DOHH2 (cell line): ENCODE data around the gene RYR2.

ENCODE experiments used
- H3F3A ChIP-seq: fragments of 200-600 bp; sonication (generic), shearing (Covaris generic); 2 replicates; pipeline ENCODE4 v1.6.0; 2016; ENCODE audit warnings: antibody characterized with exemption, mild to moderate bottlenecking; ENCODE audit not compliant: control insufficient read depth, insufficient read depth
- H3K27ac ChIP-seq: fragments of 200-600 bp; sonication (generic); 2 replicates; pipeline ENCODE4 v1.5.1; 2014; ENCODE audit warnings: low read depth, mild to moderate bottlenecking, low read length, moderate library complexity
- H3K27me3 ChIP-seq: fragments of 200-600 bp; sonication (generic); 2 replicates; pipeline ENCODE4 v1.6.1; 2014; ENCODE audit warnings: mild to moderate bottlenecking, low read length, mixed read lengths; ENCODE audit not compliant: control insufficient read depth
- H3K36me3 ChIP-seq: fragments of 200-600 bp; sonication (generic); 2 replicates; pipeline ENCODE4 v1.6.1; 2014; ENCODE audit warnings: mild to moderate bottlenecking, low read length, moderate library complexity, mixed read lengths; ENCODE audit not compliant: control insufficient read depth
- H3K4me1 ChIP-seq: fragments of 200-600 bp; sonication (generic); 2 replicates; pipeline ENCODE4 v1.6.1; 2014; ENCODE audit warnings: mild to moderate bottlenecking, low read length, mixed read lengths; ENCODE audit not compliant: control insufficient read depth
- H3K4me2 ChIP-seq: fragments of 200-600 bp; sonication (generic); 2 replicates; pipeline ENCODE4 v1.6.0; 2014; ENCODE audit warnings: mild to moderate bottlenecking, low read length, moderate library complexity
- H3K4me3 ChIP-seq: fragments of 200-600 bp; sonication (generic); 2 replicates; pipeline ENCODE4 v1.5.1; 2014; ENCODE audit warnings: mild to moderate bottlenecking, low read length, mixed read lengths
- H3K79me2 ChIP-seq: fragments of 200-600 bp; sonication (generic); 2 replicates; pipeline ENCODE4 v1.6.1; 2014; ENCODE audit warnings: mild to moderate bottlenecking, low read length, mixed read lengths; ENCODE audit not compliant: control insufficient read depth
- H3K9me2 ChIP-seq: fragments of 200-600 bp; sonication (generic); replicated peaks from 2 replicates; pipeline ENCODE4 v1.6.1; 2014; ENCODE audit warnings: mild to moderate bottlenecking, low read length, mixed read lengths; ENCODE audit not compliant: control insufficient read depth
- H3K9me3 ChIP-seq: fragments of 200-600 bp; sonication (generic); 2 replicates; pipeline ENCODE4 v1.6.1; 2014; ENCODE audit warnings: antibody characterized with exemption, low read length, mixed read lengths; ENCODE audit not compliant: control insufficient read depth, insufficient read depth
- H4K20me1 ChIP-seq: fragments of 200-600 bp; sonication (generic); 2 replicates; pipeline ENCODE4 v1.6.0; 2014; ENCODE audit warnings: low read depth, mild to moderate bottlenecking, antibody characterized with exemption, low read length, moderate library complexity; ENCODE audit not compliant: control insufficient read depth, insufficient read depth
- EZH2phosphoT487 ChIP-seq: fragments of 200-600 bp; sonication (generic); IDR thresholded peaks from 2 replicates; pipeline ENCODE4 v1.6.1; 2017; ENCODE audit warnings: borderline replicate concordance, mild to moderate bottlenecking, antibody characterized with exemption, low read length, moderate library complexity, mixed read lengths
- TF ChIP-seq, protein P1 (sequence below): fragments of 200-600 bp; sonication (generic); IDR thresholded peaks from one replicate; pipeline ENCODE4 v1.5.1; 2014; ENCODE audit warnings: antibody characterized with exemption, mild to moderate bottlenecking, low read depth, low read length; ENCODE audit not compliant: poor library complexity, severe bottlenecking

Gene RYR2

DNA sequence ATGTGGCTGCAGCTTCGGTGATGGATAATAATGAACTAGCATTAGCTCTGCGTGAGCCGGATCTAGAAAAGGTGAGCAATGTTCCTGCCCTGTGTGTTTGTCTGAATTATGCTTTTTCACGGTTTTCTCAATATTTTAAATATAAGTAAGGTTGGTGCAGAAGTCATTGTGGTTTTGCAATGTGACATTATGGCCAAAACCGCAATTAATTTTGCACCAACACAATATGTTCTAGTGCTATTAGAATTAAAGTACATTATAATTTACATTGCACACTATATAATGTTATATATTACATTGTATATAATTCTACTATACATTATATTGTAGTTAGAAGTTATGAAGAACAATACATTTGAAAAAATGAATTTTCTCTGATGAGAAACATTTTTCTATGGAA is 592.9 kb downstream of the RYR2 start:
- Histone ChIP-seq H3F3A (no peaks in the 10 kb centered on the region), H4K20me1 (no peaks in the 10 kb centered on the region), H3K27ac (no peak overlapping the region), H3K4me1 (no peaks in the 10 kb centered on the region), H3K4me2 (no peak overlapping the region), H3K9me2 (no peaks in the 10 kb centered on the region), H3K27me3 (no peaks in the 10 kb centered on the region), H3K4me3 (no peak overlapping the region), H3K36me3 (no peaks in the 10 kb centered on the region), H3K9me3 (no peaks in the 10 kb centered on the region), H3K79me2 (no peaks in the 10 kb centered on the region)
- TF ChIP-seq EZH2phosphoT487: no peak
- TF ChIP-seq, protein P1, sequence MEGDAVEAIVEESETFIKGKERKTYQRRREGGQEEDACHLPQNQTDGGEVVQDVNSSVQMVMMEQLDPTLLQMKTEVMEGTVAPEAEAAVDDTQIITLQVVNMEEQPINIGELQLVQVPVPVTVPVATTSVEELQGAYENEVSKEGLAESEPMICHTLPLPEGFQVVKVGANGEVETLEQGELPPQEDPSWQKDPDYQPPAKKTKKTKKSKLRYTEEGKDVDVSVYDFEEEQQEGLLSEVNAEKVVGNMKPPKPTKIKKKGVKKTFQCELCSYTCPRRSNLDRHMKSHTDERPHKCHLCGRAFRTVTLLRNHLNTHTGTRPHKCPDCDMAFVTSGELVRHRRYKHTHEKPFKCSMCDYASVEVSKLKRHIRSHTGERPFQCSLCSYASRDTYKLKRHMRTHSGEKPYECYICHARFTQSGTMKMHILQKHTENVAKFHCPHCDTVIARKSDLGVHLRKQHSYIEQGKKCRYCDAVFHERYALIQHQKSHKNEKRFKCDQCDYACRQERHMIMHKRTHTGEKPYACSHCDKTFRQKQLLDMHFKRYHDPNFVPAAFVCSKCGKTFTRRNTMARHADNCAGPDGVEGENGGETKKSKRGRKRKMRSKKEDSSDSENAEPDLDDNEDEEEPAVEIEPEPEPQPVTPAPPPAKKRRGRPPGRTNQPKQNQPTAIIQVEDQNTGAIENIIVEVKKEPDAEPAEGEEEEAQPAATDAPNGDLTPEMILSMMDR: no peak

DNA sequence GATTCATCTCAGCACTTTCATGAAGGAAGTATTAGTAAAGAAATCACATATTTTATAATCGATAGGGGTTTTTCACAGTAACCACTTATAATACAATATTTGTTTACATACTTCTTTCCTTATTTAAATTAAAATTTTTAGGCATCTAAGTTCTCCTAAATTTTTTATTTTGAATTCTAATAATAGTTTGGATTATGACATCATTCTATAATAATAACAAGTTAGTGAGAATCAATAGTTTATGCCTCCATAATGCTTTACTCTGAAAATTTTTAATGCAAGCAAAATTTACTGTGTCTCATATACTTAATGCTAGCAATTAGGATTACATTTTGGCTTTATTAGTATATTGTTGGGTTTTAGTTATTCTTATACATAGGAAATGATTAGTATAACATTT is 596.6 kb downstream of the RYR2 start:
- no peak overlapping the region for H3K4me2 ChIP-seq
- TF ChIP-seq EZH2phosphoT487: no peak
- TF ChIP-seq, protein P1: no peak
- H3K79me2 ChIP-seq: no peaks in the 10 kb centered on the region
- H3K36me3 ChIP-seq: no peaks in the 10 kb centered on the region
- no peaks in the 10 kb centered on the region for H3F3A ChIP-seq
- H3K4me3 ChIP-seq: no peak overlapping the region
- no peaks in the 10 kb centered on the region for H4K20me1 ChIP-seq
- no peaks in the 10 kb centered on the region for H3K4me1 ChIP-seq
- no peaks in the 10 kb centered on the region for H3K9me2 ChIP-seq
- no peaks in the 10 kb centered on the region for H3K27me3 ChIP-seq
- no peaks in the 10 kb centered on the region for H3K9me3 ChIP-seq
- no peak overlapping the region for H3K27ac ChIP-seq

DNA sequence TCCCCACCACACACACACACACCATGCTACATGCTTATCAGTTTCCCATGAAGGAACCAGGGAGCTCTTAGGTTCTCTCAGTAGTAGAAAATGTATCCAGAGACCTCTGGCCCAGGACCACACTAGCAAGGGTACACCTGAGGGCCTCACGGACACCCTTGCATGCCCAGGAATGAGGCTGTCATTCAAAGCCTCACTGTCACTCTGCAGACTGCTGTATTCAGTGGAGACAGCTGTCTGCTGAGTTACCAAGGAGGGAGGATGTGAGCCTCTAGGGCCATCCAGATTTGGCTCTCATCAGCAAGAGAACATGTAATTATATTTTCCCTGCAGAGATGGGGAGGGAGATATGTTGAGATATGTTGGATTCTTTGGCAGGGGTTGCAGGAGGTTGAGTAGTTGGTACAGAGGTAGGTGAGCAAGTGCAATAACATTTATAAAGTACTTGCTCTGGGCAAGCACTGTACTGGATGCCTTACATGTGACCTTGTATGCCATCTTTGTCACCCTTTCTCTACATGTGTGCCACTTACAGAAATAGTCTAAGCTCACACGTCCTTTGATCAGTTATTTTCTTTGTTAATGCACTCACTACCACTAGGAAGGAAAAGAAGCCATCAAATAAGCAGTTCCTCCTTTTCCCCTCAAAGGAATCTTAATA is 598.2 kb downstream of the RYR2 start:
- Histone ChIP-seq H3K9me3 (no peaks in the 10 kb centered on the region), H4K20me1 (no peaks in the 10 kb centered on the region), H3K79me2 (no peaks in the 10 kb centered on the region), H3K4me2 (no peak overlapping the region), H3K27ac (no peak overlapping the region), H3K4me1 (no peaks in the 10 kb centered on the region), H3K4me3 (no peak overlapping the region), H3K36me3 (no peaks in the 10 kb centered on the region), H3F3A (no peaks in the 10 kb centered on the region), H3K9me2 (no peaks in the 10 kb centered on the region), H3K27me3 (no peaks in the 10 kb centered on the region)
- TF ChIP-seq, protein P1: no peak
- TF ChIP-seq EZH2phosphoT487: no peak
